IPS-NIHi11 (cell line): ENCODE measurements around the gene AZU1.
"Not testable (repeated sequence)": the region's sequence is repeated elsewhere in the genome, so short reads cannot be mapped to it uniquely, and the experiment has no call there.

Experiments used
- DNase-seq: peaks from one replicate; pipeline ENCODE4 v3.0.0; 2012; ENCODE audit warnings: mixed read lengths, low spot score

The AZU1 gene

GRCh38 chr19:873561-874041 lies 46.0 kb downstream of the AZU1 start:
- no peak for DNase-seq

GRCh38 chr19:875265-875879 lies 47.7 kb downstream of the AZU1 start:
- DNase-seq = no peak

- no peak for DNase-seq
Measured at GRCh38 chr19:876089-876488, 48.5 kb downstream of the AZU1 start.

GRCh38 chr19:876780-877314 lies 49.2 kb downstream of the AZU1 start:
- DNase-seq = no peak

- not testable (repeated sequence) for DNase-seq
Measured at GRCh38 chr19:877992-878660, 50.5 kb downstream of the AZU1 start.

- not testable (repeated sequence) for DNase-seq
Measured at GRCh38 chr19:878751-879561, 51.3 kb downstream of the AZU1 start.

GRCh38 chr19:879711-880438 lies 52.2 kb downstream of the AZU1 start:
- DNase-seq = peak; percentile 53
